Endothelial cell of umbilical vein (primary cell): ENCODE measurements around the gene CTIF. TPM values are rescaled to one million over a fixed set of nuclear protein-coding genes. Genes with fewer than 3 reads are reported as not detected.

Experiments
- BruUV-seq: library from RNA; stranded (reverse); fragments of 400-500 nt; replicated peaks from 2 replicates; lab custom pipeline; 2021; lab: Mats Ljungman, UMichigan
- CTCF ChIA-PET: fragments of 300-600, 350-600 bp; sonication (Branson Sonifier 250); formaldehyde crosslinking; loops from one replicate; lab custom pipeline; 2021; ENCODE audit warnings: antibody characterized with exemption, inconsistent platforms; lab: Charles Lee
- POLR2A ChIA-PET: fragments of 300-600, 350-600 bp; sonication (Branson Sonifier 250); formaldehyde crosslinking; loops from one replicate; lab custom pipeline; 2021; ENCODE audit warnings: antibody characterized with exemption, inconsistent platforms; lab: Charles Lee
- DNase-seq: peaks from one replicate; pipeline ENCODE4 v3.0.0-alpha.2; 2011; ENCODE audit warnings: low read depth, low spot score
- FAIRE-seq: peaks from 2 replicates; lab custom pipeline; 2011; peaks lifted over from hg19 to GRCh38; lab: Jason Lieb, UNC
- H2AFZ ChIP-seq: 2 replicates; pipeline ENCODE4 v1.6.0; 2012; ENCODE audit warnings: low read depth, low read length, control low read depth, inconsistent platforms
- H3K27ac ChIP-seq: 2 replicates; pipeline ENCODE4 v1.5.1; 2011; ENCODE audit warnings: low read depth, mild to moderate bottlenecking, control low read depth, low read length, moderate library complexity; ENCODE audit not compliant: insufficient read depth
- H3K27me3 ChIP-seq, 2 experiments: 2 replicates each; pipeline versions ENCODE4 v1.6.0 to v1.6.1; 2011; ENCODE audit warnings: low read length in 2 of 2, mixed read lengths in 1 of 2; ENCODE audit not compliant: control insufficient read depth in 2 of 2, insufficient read depth in 2 of 2
- H3K36me3 ChIP-seq, 2 experiments: 2 replicates in 1 of 2; 3 replicates in 1 of 2; pipeline ENCODE4 v1.5.1; 2011; ENCODE audit warnings: low read length in 2 of 2, mild to moderate bottlenecking in 1 of 2, moderate library complexity in 1 of 2; ENCODE audit not compliant: control insufficient read depth in 2 of 2, insufficient read depth in 2 of 2; ENCODE audit errors: extremely low read depth in 1 of 2
- H3K4me1 ChIP-seq: 3 replicates; pipeline ENCODE4 v1.5.1; 2011; ENCODE audit warnings: mild to moderate bottlenecking, low read length; ENCODE audit not compliant: control insufficient read depth, insufficient read depth; ENCODE audit errors: extremely low read depth
- H3K4me2 ChIP-seq: 2 replicates; pipeline ENCODE4 v1.6.1; 2011; ENCODE audit warnings: low read length, control low read depth, mixed read lengths; ENCODE audit not compliant: insufficient read depth
- H3K4me3 ChIP-seq, 3 experiments: fragments of 200-600 bp in 1 of 3; sonication (generic), shearing (Covaris generic) in 1 of 3; replicated peaks in 1 of 3; 2 replicates each; pipeline ENCODE4 v1.5.1; 2011 to 2016; ENCODE audit warnings: control low read depth in 3 of 3, low read length in 3 of 3, mild to moderate bottlenecking in 2 of 3, inconsistent platforms in 1 of 3, low read depth in 1 of 3, moderate library complexity in 1 of 3; ENCODE audit not compliant: insufficient read depth in 1 of 3
- H3K79me2 ChIP-seq: 2 replicates; pipeline ENCODE4 v1.6.0; 2012; ENCODE audit warnings: low read length, inconsistent platforms; ENCODE audit not compliant: control insufficient read depth, insufficient read depth
- H3K9ac ChIP-seq: replicated peaks from 2 replicates; pipeline ENCODE3; 2011; ENCODE audit warnings: low read length, control low read depth; ENCODE audit not compliant: insufficient read depth; ENCODE audit errors: extremely low read depth
- H3K9me1 ChIP-seq: replicated peaks from 3 replicates; pipeline ENCODE4 v1.6.0; 2011; ENCODE audit warnings: mild to moderate bottlenecking, low read length; ENCODE audit not compliant: control insufficient read depth, insufficient read depth; ENCODE audit errors: extremely low read depth
- H3K9me3 ChIP-seq: replicated peaks from 2 replicates; pipeline ENCODE4 v1.5.1; 2012; ENCODE audit warnings: low read length, inconsistent platforms; ENCODE audit not compliant: control insufficient read depth, insufficient read depth
- H4K20me1 ChIP-seq: replicated peaks from 2 replicates; pipeline ENCODE3; 2011; ENCODE audit warnings: mild to moderate bottlenecking, low read length; ENCODE audit not compliant: control insufficient read depth, insufficient read depth; ENCODE audit errors: extremely low read depth
- EZH2 ChIP-seq: IDR thresholded peaks from 2 replicates; pipeline ENCODE4 v1.6.1; 2012; ENCODE audit warnings: borderline replicate concordance, low read depth, mild to moderate bottlenecking, moderate library complexity, low read length, inconsistent platforms; ENCODE audit not compliant: severe bottlenecking
- FOS ChIP-seq: IDR thresholded peaks from 2 replicates; pipeline ENCODE4 v1.6.1; 2011; ENCODE audit warnings: mild to moderate bottlenecking, low read length, moderate library complexity, borderline replicate concordance; ENCODE audit not compliant: insufficient read depth
- GATA2 ChIP-seq: IDR thresholded peaks from 2 replicates; pipeline ENCODE4 v1.7.0; 2011; ENCODE audit warnings: low read depth, mild to moderate bottlenecking, moderate library complexity, mixed read lengths, low read length; ENCODE audit not compliant: insufficient read length, insufficient read depth
- JUN ChIP-seq: IDR thresholded peaks from 2 replicates; pipeline ENCODE4 v1.6.1; 2011; ENCODE audit warnings: borderline replicate concordance, low read depth; ENCODE audit not compliant: insufficient read length, insufficient read depth
- MYC ChIP-seq: IDR thresholded peaks from one replicate; pipeline ENCODE4 v1.6.1; 2011; ENCODE audit warnings: mild to moderate bottlenecking, low read depth, low read length
- POLR2A ChIP-seq: IDR thresholded peaks from 2 replicates; pipeline ENCODE4 v1.6.1; 2012; ENCODE audit warnings: low read depth, mild to moderate bottlenecking, control low read depth, low read length
- POLR2AphosphoS5 ChIP-seq: IDR thresholded peaks from 2 replicates; pipeline ENCODE4 v1.6.1; 2012; ENCODE audit warnings: low read depth, mild to moderate bottlenecking, control low read depth, low read length, moderate library complexity; ENCODE audit not compliant: insufficient read depth
- dilution Hi-C: fragments of 300-500 bp; cut with MboI; formaldehyde crosslinking; loops from one replicate; pipeline ENCODE4 v1.15.0; 2019; ENCODE audit warnings: low sequenced_read_pairs; ENCODE audit not compliant: extremely low pct_ligation_motif_present
- intact Hi-C: fragments of 100-400 bp; cut with micrococcal nuclease; formaldehyde crosslinking; loops from one replicate; pipeline ENCODE4 v1.10.0; 2022
- polyA plus RNA-seq, 4 experiments: library from polyadenylated mRNA; depleted of rRNA in 3 of 4; stranded (reverse) in 3 of 4; unstranded in 1 of 4; fragments of >200 nt; gene quantifications; 2 replicates each; pipeline versions ENCODE4 v1.2.1 to v1.2.3, GENCODE V29; 2011 to 2012; ENCODE audit warnings: missing spikeins in 1 of 4
- total RNA-seq: library from RNA; stranded (reverse); gene quantifications from 2 replicates; pipeline ENCODE4 v1.2.3, GENCODE V29; 2021
- TF ChIP-seq, protein P1 (sequence below), 2 donors: IDR thresholded peaks; 1 replicate in 1 of 2; 2 replicates in 1 of 2; pipeline ENCODE4 v1.5.1; 2011; ENCODE audit warnings: low read length in 2 of 2, mild to moderate bottlenecking in 2 of 2, moderate library complexity in 2 of 2, control low read depth in 1 of 2, inconsistent platforms in 1 of 2, low read depth in 1 of 2; ENCODE audit not compliant: insufficient read depth in 1 of 2; ENCODE audit errors: extremely low read depth in 1 of 2
- TF ChIP-seq, protein P2 (sequence below): IDR thresholded peaks from 2 replicates; pipeline ENCODE4 v1.6.1; 2011; ENCODE audit not compliant: insufficient read depth, insufficient read length

Gene CTIF
- total and polyA plus RNA-seq, 2 donors (not counting 3 experiments of a cell fraction or from before 2014, with no cell fraction given): 20.9 to 57.7 TPM

DNA sequence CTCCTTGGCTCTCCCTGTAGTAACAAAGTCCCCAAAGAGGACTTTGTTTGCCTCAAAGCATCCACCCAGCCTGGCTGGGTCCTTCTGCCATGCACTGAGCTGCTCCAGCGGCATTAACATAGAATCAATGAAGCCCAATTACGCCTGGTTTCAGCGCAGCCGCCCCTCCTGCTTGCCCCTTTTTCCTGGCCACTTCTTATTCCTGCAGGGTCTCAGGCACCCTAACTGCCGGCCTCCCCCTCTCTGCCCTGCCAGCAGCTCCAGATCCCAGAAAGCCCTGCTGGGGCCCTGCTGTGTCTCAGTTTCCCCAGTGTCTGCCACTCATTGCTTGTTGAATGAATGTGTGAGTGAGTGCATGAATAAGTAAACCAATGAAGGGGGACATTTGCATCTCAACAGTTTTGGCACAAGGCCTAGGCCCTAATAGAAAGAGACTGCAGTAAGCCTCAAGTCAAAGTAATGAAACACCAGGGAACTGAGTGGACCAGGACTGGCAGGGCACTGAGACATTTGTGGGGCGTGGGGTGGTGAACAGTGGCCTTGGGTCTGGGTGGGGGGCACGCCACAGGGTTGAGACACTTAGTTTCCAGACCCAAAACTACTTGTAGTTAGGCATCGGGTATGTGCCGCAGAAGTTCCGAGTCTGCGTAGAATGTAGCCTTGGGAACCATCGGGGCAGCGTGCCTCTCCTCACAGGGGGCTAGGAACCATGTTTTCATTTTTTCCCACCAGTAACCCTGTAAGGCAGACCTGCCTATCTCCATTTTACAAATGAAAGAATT lies 351.3 kb downstream of the CTIF start:
- no peak overlapping the region for H2AFZ ChIP-seq
- H3K9me3 ChIP-seq: no peaks in the 10 kb centered on the region
- no peaks in the 10 kb centered on the region for H3K9me1 ChIP-seq
- no peaks in the 10 kb centered on the region for H3K27me3 ChIP-seq
- no peak overlapping the region for H3K27ac ChIP-seq
- intact Hi-C loops: no loop called here
- no peak overlapping the region for H3K4me2 ChIP-seq
- peaks cover 3% of the 10 kb centered on the region for H3K4me1 ChIP-seq
- no peak overlapping the region for H3K9ac ChIP-seq
- TF ChIP-seq MYC (no peak), POLR2AphosphoS5 (no peak), POLR2A (no peak), JUN (no peak), EZH2 (no peak), FOS (no peak), GATA2 (no peak)
- TF ChIP-seq, protein P1, sequence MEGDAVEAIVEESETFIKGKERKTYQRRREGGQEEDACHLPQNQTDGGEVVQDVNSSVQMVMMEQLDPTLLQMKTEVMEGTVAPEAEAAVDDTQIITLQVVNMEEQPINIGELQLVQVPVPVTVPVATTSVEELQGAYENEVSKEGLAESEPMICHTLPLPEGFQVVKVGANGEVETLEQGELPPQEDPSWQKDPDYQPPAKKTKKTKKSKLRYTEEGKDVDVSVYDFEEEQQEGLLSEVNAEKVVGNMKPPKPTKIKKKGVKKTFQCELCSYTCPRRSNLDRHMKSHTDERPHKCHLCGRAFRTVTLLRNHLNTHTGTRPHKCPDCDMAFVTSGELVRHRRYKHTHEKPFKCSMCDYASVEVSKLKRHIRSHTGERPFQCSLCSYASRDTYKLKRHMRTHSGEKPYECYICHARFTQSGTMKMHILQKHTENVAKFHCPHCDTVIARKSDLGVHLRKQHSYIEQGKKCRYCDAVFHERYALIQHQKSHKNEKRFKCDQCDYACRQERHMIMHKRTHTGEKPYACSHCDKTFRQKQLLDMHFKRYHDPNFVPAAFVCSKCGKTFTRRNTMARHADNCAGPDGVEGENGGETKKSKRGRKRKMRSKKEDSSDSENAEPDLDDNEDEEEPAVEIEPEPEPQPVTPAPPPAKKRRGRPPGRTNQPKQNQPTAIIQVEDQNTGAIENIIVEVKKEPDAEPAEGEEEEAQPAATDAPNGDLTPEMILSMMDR (IDR thresholded peaks at IDR 0.05; ENCODE audit: extremely low read depth in 1 of 2, insufficient read depth in 1 of 2, low read depth in 1 of 2, low read length in 2 of 2): no peak
- TF ChIP-seq, protein P2, sequence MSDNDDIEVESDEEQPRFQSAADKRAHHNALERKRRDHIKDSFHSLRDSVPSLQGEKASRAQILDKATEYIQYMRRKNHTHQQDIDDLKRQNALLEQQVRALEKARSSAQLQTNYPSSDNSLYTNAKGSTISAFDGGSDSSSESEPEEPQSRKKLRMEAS: no peak
- ChIA-PET CTCF (no interaction called here), POLR2A (no interaction called here)
- DNase-seq (no peak), FAIRE-seq (no peak)
- dilution Hi-C loops: no loop called here
- H3K79me2 ChIP-seq: no peaks in the 10 kb centered on the region
- H3K4me3 ChIP-seq: no peak overlapping the region
- H4K20me1 ChIP-seq: no peaks in the 10 kb centered on the region
- no peaks in the 10 kb centered on the region for H3K36me3 ChIP-seq
- BruUV-seq: no TSS peak
